ENCODE measurements around the gene MTG2.

MTG2 gene

DNA sequence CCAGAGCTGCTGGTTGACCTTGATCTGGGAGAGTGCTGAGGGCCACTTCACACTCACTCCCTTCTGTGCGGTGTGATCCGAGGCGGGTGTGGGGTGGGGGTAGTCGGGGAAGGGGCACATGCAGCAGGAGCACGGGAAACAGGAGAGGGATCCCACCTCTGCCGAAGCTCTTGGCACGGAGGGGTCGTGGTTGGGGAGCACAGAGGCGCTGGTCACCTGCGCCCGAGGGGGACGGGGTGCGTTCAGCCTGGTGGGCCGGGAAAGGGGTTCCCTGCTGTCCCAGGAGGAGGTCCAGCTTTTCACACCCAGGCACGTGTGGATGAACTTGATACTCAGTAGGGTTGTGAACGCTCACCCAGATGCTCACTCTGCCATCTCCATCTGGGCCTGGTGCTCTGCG lies 22.0 kb upstream of the MTG2 start:
- DNase-seq (ENCODE audit: low read depth in 1 of 2, low spot score in 1 of 2): no peak

- DNase-seq (ENCODE audit: low read depth in 1 of 2, low spot score in 1 of 2): no peak
Observed at GRCh38 chr20:62161347-62161746, 21.5 kb upstream of the MTG2 start.

DNA sequence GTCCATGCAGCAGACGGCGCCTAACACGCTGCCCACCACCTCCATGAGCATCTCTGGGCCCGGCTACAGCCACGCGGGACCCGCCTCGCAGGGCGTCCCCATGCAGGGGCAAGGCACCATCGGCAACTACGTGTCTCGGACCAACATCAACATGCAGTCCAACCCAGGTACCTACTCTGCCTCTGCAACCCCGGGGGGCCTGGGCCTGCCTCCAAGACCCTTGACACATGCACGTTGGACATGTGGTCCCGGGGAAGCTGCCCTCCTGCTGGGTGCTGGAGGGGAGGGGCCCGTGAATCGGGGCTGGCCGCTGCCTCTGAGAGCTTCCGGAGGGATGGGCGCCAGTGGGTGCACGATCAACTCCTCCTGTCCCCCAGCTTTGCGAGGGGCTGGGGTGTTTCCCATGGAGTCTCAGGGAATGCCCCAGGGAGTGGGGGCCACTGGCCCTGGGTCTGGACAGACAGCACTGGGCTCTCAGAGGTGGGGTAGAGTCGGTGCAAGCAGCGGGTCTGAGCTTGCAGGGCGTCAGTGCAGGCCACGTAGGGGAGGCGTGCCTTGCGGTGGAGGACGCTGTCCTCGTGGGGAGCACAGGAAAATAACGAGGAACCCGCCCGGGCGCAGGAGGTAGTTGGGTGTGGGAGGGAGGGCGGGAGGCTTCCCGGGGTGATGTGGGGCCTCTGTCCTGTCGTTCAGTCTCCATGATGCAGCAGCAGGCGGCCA lies 19.9 kb upstream of the MTG2 start:
- no peak for DNase-seq (ENCODE audit: low read depth in 1 of 2, low spot score in 1 of 2)

GRCh38 chr20:62163485-62163865 lies 19.4 kb upstream of the MTG2 start:
- no peak for DNase-seq (ENCODE audit: low read depth in 1 of 2, low spot score in 1 of 2)

DNA sequence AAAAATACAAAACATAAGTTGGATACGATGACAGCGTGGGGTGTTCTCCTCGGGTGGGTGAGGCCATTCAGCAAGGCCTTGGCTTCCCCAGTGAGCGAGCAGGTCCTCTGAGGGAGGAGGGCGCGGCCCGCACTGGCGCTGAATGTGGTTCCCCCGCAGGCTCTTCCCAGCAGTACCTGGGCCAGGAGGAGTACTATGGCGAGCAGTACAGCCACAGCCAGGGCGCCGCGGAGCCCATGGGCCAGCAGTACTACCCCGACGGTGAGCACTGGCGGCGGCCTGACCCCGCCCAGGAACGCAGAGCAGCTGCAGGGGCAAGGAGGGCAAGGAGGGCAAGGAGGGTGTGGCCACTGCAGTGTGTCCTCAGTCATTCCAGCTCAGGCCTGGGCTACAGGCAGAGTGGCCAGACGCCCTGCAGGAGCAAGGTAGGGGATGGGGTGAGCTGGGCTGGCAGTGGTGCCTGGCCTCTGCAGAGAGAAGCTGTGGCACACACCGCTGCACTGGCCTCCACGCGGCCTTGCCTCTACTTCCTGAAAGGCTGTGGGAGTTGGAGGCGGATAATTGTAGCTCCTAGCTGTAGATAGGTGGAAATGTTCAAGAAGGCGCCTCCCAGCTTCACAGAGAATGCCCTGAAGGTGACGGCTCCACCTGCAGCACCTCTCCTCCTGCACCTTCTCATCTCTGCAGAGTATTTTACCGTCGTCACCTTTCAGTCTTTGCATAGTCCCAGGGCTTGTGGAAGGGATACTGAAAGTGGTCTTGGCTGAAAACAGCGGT lies 18.7 kb upstream of the MTG2 start:
- no peak for DNase-seq (ENCODE audit: low read depth in 1 of 2, low spot score in 1 of 2)

- no peak for DNase-seq (ENCODE audit: low read depth in 1 of 2, low spot score in 1 of 2)
Observed at GRCh38 chr20:62164879-62165761, 17.7 kb upstream of the MTG2 start.

DNA sequence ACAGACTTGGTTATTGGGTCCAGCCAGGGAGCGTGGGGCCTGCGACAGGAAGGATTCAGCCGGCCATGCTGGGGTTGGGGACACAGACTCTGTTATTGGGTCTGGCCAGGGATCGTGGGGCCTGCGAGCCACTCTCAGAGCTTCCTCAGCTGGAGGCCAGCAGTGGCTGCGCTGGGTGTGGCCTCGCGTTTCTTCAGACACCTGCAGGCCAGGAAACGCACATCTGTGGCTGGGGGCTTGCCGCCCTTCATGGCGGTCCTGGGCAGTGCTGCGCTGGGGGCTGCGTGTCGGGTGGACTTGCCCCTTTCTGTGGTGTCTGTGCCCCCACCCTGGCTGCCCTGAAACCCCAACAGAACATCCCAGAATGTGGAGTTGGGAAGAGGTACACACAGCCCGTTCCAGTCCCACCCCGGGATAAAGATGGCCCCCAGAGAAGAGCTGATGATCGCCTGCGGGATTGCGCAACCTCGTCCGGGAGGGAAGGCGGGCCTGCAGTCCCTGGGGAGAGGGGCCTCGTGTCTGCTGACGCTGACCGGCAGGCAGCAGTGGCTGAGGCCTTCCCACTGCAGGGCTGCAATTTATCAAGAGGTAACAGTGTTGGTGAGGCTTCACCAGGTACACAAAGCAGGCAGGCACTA lies 16.9 kb upstream of the MTG2 start:
- DNase-seq (ENCODE audit: low read depth in 1 of 2, low spot score in 1 of 2): no peak

GRCh38 chr20:62167474-62167873 lies 15.4 kb upstream of the MTG2 start:
- DNase-seq (ENCODE audit: low read depth in 1 of 2, low spot score in 1 of 2): no peak

DNA sequence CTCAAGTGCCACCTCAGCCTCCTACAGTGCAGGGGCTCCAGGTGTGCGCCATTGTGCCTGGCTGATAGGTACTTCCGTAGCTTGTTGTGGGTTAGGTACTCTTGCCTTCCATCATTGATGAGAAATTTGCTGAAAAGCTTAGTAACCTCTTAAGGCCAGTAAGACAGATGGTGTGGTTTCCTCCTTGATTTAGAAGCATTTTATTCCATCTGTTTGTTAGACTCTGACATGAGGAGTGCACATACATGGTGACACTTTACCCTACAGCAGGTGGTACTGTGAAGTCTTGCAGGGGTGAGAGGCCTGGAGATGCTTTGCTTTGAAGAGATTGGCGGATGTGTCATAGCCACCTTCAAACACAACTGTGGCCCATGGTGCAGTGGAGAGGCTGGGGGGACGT lies 14.8 kb upstream of the MTG2 start:
- DNase-seq (ENCODE audit: low read depth in 1 of 2, low spot score in 1 of 2): no peak

GRCh38 chr20:62168890-62169435 lies 13.9 kb upstream of the MTG2 start:
- DNase-seq (ENCODE audit: low read depth in 1 of 2, low spot score in 1 of 2): no peak

- no peak for DNase-seq (ENCODE audit: low read depth in 1 of 2, low spot score in 1 of 2)
Observed at GRCh38 chr20:62170536-62170935, 12.3 kb upstream of the MTG2 start.

- no peak for DNase-seq (ENCODE audit: low read depth in 1 of 2, low spot score in 1 of 2)
Observed at GRCh38 chr20:62171245-62171644, 11.6 kb upstream of the MTG2 start.

- DNase-seq (ENCODE audit: low read depth in 1 of 2, low spot score in 1 of 2): no peak
Observed at GRCh38 chr20:62172666-62173065, 10.2 kb upstream of the MTG2 start.

GRCh38 chr20:62174021-62174804 lies 8.6 kb upstream of the MTG2 start:
- DNase-seq (ENCODE audit: low read depth in 1 of 2, low spot score in 1 of 2): no peak

DNA sequence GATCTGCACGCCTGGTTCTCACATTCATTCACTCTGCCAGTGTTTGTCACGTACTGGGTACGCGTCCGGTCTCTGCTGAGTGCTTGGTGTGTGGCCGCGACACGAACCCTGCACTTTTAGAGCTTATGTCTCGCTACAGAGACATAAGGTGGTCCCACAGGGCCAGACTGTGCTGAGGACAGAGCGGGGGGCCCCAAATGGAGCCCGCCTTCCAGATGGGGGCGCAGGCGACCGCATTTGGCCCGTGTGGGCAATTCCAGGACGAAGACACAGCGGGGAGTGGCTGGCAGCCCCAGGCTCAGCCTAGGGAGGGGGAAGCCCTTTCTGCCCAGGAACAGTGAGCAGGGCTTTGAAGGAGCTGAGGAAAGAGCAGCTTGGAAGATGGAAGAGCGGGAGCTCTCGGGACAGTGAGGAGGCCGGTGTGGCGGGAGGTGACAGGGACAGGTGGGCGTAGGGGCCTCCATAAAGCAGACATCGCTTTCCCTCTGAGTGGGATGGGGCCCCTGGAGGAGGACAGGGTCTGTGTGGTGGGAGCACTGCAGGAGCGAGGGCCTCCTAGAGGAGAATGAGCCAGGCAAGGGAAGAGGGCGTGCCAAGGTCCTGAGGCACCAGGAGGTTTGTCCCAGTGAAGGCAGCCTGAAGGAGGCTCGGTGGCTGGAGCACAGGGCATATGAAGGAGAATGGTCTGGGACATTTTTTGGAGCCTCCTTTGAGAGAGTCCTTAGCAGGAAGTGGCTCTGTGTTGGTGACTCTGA lies 7.8 kb upstream of the MTG2 start:
- DNase-seq (ENCODE audit: low read depth in 1 of 2, low spot score in 1 of 2): no peak

DNA sequence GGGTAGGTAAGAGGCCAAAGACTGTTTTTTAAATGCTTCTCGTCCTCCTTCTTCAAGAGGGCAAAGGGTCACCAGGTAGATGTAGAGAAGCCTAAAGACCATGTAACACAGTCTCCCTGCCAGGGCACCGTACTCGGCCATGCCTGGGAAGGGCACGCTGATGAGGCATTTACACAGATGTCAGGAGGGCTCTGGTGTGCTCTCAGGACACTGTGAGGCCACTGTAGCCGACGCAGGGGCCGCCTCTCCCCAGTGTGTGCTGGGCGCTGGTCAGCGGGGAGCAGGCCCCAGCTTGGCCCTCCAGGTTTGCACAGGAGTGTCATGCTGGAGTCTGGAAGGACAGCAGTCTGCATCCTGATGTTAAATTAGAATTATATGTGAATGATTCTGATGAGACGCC lies 7.1 kb upstream of the MTG2 start:
- DNase-seq (ENCODE audit: low read depth in 1 of 2, low spot score in 1 of 2): no peak

DNA sequence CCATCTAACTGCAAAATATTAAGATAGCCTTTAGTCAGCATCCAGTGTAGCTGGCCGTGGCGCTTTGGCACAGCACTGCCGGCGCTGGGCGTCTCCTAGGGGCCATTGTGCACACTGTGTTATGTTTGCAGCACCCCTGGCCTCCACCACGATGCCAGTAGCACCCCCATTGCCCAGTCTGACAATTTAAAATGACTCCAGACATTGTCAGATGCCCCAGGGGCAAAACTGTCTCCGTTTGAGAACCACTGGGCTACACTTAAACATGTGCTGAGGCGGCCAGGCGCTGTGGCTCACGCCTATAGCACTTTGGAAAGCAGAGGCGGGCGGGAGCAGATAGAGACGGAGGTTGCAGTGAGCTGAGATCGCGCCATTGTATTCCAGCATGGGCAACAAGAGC lies 6.0 kb upstream of the MTG2 start:
- no peak for DNase-seq (ENCODE audit: low read depth in 1 of 2, low spot score in 1 of 2)

DNA sequence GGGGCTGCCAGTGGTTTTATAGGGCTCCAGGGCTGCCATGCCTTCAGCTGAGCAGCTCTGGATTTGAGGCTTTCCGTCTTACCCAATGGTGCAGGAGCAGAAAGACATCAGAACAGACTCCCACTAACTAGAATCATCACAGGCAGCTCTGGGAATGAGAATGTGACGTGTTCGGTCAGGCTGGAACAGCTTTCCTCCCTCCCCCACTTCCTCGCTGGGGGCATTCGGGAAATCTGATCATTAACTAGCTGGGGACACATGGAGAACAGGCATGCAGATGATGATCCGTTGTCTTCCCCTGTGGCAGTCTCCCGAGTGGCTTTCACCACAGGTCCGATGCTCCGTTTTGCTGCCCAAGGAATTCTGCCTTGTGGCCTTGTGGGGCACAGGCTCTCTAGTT lies 5.5 kb upstream of the MTG2 start:
- no peak for DNase-seq (ENCODE audit: low read depth in 1 of 2, low spot score in 1 of 2)

- no peak for DNase-seq (ENCODE audit: low read depth in 1 of 2, low spot score in 1 of 2)
Observed at GRCh38 chr20:62178316-62179161, 4.3 kb upstream of the MTG2 start.
